H9 (cell line): Measurements from ENCODE around the gene NRXN3. TPM values are rescaled to one million over a fixed set of nuclear protein-coding genes. Genes with fewer than 3 reads are reported as not detected.

ENCODE experiments used
- DNase-seq: peaks from one replicate; pipeline ENCODE4 v3.0.0-alpha.2; 2017
- H2AFZ ChIP-seq: one replicate; pipeline ENCODE4 v1.6.1; 2013; ENCODE audit warnings: mild to moderate bottlenecking, low read length, control low read depth, moderate library complexity
- H2AK5ac ChIP-seq: 2 replicates; pipeline ENCODE4 v1.6.1; 2013; ENCODE audit warnings: low read length, control low read depth, mixed read lengths; ENCODE audit not compliant: insufficient read length
- H2BK120ac ChIP-seq: one replicate; pipeline ENCODE4 v1.6.1; 2013; ENCODE audit warnings: low read depth, mild to moderate bottlenecking, low read length, control low read depth, inconsistent platforms; ENCODE audit not compliant: poor library complexity, severe bottlenecking
- H2BK12ac ChIP-seq: 2 replicates; pipeline ENCODE4 v1.6.1; 2013; ENCODE audit warnings: low read length, control low read depth, mixed read lengths, low read depth; ENCODE audit not compliant: insufficient read length
- H2BK15ac ChIP-seq: 2 replicates; pipeline ENCODE4 v1.6.1; 2013; ENCODE audit warnings: low read depth, low read length, control low read depth
- H2BK20ac ChIP-seq: one replicate; pipeline ENCODE4 v1.6.1; 2013; ENCODE audit warnings: low read depth, mild to moderate bottlenecking, low read length, control low read depth, inconsistent platforms; ENCODE audit not compliant: poor library complexity, severe bottlenecking
- H2BK5ac ChIP-seq: 2 replicates; pipeline ENCODE4 v1.6.1; 2013; ENCODE audit warnings: low read length, control low read depth, mixed read lengths; ENCODE audit not compliant: insufficient read length
- H3K14ac ChIP-seq: 2 replicates; pipeline ENCODE4 v1.6.1; 2013; ENCODE audit warnings: low read length, control low read depth; ENCODE audit not compliant: insufficient read depth
- H3K18ac ChIP-seq: 2 replicates; pipeline ENCODE4 v1.6.1; 2013; ENCODE audit warnings: low read depth, mild to moderate bottlenecking, mixed read lengths, low read length, control low read depth; ENCODE audit not compliant: insufficient read length
- H3K23ac ChIP-seq: 2 replicates; pipeline ENCODE4 v1.6.1; 2013; ENCODE audit warnings: low read length, control low read depth, mixed read lengths, low read depth; ENCODE audit not compliant: insufficient read length
- H3K23me2 ChIP-seq: 2 replicates; pipeline ENCODE4 v1.6.1; 2013; ENCODE audit warnings: low read depth, mild to moderate bottlenecking, mixed read lengths, low read length, control low read depth; ENCODE audit not compliant: insufficient read length, poor library complexity, severe bottlenecking
- H3K27ac ChIP-seq: 2 replicates; pipeline ENCODE4 v1.5.1; 2013; ENCODE audit warnings: low read length, control low read depth, mixed read lengths, low read depth; ENCODE audit not compliant: insufficient read length
- H3K27me3 ChIP-seq: 2 replicates; pipeline ENCODE4 v1.6.1; 2013; ENCODE audit warnings: low read length, control low read depth, inconsistent platforms; ENCODE audit not compliant: insufficient read depth
- H3K4ac ChIP-seq: 2 replicates; pipeline ENCODE4 v1.6.1; 2013; ENCODE audit warnings: low read depth, mild to moderate bottlenecking, control low read depth, inconsistent platforms, low read length, moderate library complexity
- H3K4me1 ChIP-seq: 2 replicates; pipeline ENCODE4 v1.6.1; 2013; ENCODE audit warnings: low read length, control low read depth, inconsistent platforms; ENCODE audit not compliant: insufficient read depth
- H3K4me2 ChIP-seq: 2 replicates; pipeline ENCODE4 v1.6.1; 2013; ENCODE audit warnings: low read length, control low read depth, mixed read lengths; ENCODE audit not compliant: insufficient read length, insufficient read depth
- H3K56ac ChIP-seq: 2 replicates; pipeline ENCODE4 v1.6.1; 2013; ENCODE audit warnings: low read depth, mild to moderate bottlenecking, mixed read lengths, low read length, control low read depth; ENCODE audit not compliant: insufficient read length
- H3K79me1 ChIP-seq: 2 replicates; pipeline ENCODE4 v1.6.1; 2013; ENCODE audit warnings: low read depth, mild to moderate bottlenecking, moderate library complexity, low read length, control low read depth, inconsistent platforms; ENCODE audit not compliant: insufficient read depth, poor library complexity, severe bottlenecking
- H3K79me2 ChIP-seq: 2 replicates; pipeline ENCODE4 v1.6.1; 2013; ENCODE audit warnings: low read length, control low read depth, inconsistent platforms; ENCODE audit not compliant: insufficient read depth
- H3K9ac ChIP-seq: 2 replicates; pipeline ENCODE4 v1.6.1; 2013; ENCODE audit warnings: low read length, control low read depth, mixed read lengths; ENCODE audit not compliant: insufficient read length; ENCODE audit errors: extremely low read depth
- H3K9me3 ChIP-seq: one replicate; pipeline ENCODE4 v1.6.1; 2013; ENCODE audit warnings: low read depth, low read length, inconsistent platforms; ENCODE audit not compliant: control insufficient read depth
- H3T11ph ChIP-seq: one replicate; pipeline ENCODE4 v1.6.1; 2013; ENCODE audit warnings: mild to moderate bottlenecking, low read length, control low read depth, inconsistent platforms
- H4K20me1 ChIP-seq: one replicate; pipeline ENCODE4 v1.6.1; 2013; ENCODE audit not compliant: control insufficient read depth, insufficient read length, insufficient read depth
- H4K5ac ChIP-seq: 2 replicates; pipeline ENCODE4 v1.6.1; 2013; ENCODE audit warnings: low read depth, mild to moderate bottlenecking, mixed read lengths, low read length, control low read depth; ENCODE audit not compliant: insufficient read length
- H4K8ac ChIP-seq: replicated peaks from 2 replicates; pipeline ENCODE4 v1.6.1; 2013; ENCODE audit warnings: low read length, control low read depth, mixed read lengths, low read depth; ENCODE audit not compliant: insufficient read length
- H4K91ac ChIP-seq: 2 replicates; pipeline ENCODE4 v1.6.1; 2013; ENCODE audit warnings: low read depth, mild to moderate bottlenecking, moderate library complexity, mixed read lengths, low read length, control low read depth; ENCODE audit not compliant: insufficient read length
- H3K27ac Mint-ChIP-seq, 3 experiments: 2 replicates in 2 of 3; 3 replicates in 1 of 3; pipeline ENCODE4 v1.8.0; 2020 to 2021; ENCODE audit warnings: mixed read lengths in 3 of 3, mild to moderate bottlenecking in 1 of 3, moderate library complexity in 1 of 3
- H3K27me3 Mint-ChIP-seq: 2 replicates; pipeline ENCODE4 v1.8.0; 2021; ENCODE audit warnings: low read depth, mild to moderate bottlenecking, moderate library complexity, mixed read lengths
- H3K36me3 Mint-ChIP-seq, 3 experiments: 2 replicates in 2 of 3; 3 replicates in 1 of 3; pipeline ENCODE4 v1.8.0; 2020 to 2021; ENCODE audit warnings: low read depth in 3 of 3, mixed read lengths in 3 of 3; ENCODE audit not compliant: insufficient read depth in 1 of 3
- H3K4me1 Mint-ChIP-seq, 2 experiments: 2 replicates each; pipeline ENCODE4 v1.8.0; 2020; ENCODE audit warnings: mixed read lengths in 2 of 2
- H3K4me3 Mint-ChIP-seq, 2 experiments: 2 replicates in 1 of 2; 3 replicates in 1 of 2; pipeline ENCODE4 v1.8.0; 2020 to 2021; ENCODE audit warnings: mild to moderate bottlenecking in 2 of 2, mixed read lengths in 2 of 2, moderate library complexity in 1 of 2
- H3K9me3 Mint-ChIP-seq, 2 experiments: 2 replicates in 1 of 2; 3 replicates in 1 of 2; pipeline ENCODE4 v1.8.0; 2020; ENCODE audit warnings: mild to moderate bottlenecking in 2 of 2, mixed read lengths in 2 of 2, moderate library complexity in 1 of 2
- WGBS: extraction: QIAGEN DNeasy Blood & Tissue Kit; methylation state at CpG from one replicate; pipeline ENCODE4 v1.1.7; 2013; ENCODE audit warnings: missing lambda C conversion rate, low lambda C conversion rate, mixed read lengths; ENCODE audit not compliant: insufficient read length; ENCODE audit errors: extremely low coverage; 5-methylcytosine and 5-hydroxymethylcytosine counted together
- total RNA-seq: library from RNA; stranded (reverse); gene quantifications from 2 replicates; pipeline ENCODE4 v1.2.1, GENCODE V29; 2021
- TF ChIP-seq, protein P1 (sequence below): fragments of 200-600 bp; sonication (generic); conservative IDR thresholded peaks from 3 replicates; pipeline ENCODE4 v1.8.0; 2021; ENCODE audit warnings: antibody characterized with exemption, mild to moderate bottlenecking

The NRXN3 gene
- total RNA-seq, 1 experiment from 2014 or later: 1.8 TPM

DNA sequence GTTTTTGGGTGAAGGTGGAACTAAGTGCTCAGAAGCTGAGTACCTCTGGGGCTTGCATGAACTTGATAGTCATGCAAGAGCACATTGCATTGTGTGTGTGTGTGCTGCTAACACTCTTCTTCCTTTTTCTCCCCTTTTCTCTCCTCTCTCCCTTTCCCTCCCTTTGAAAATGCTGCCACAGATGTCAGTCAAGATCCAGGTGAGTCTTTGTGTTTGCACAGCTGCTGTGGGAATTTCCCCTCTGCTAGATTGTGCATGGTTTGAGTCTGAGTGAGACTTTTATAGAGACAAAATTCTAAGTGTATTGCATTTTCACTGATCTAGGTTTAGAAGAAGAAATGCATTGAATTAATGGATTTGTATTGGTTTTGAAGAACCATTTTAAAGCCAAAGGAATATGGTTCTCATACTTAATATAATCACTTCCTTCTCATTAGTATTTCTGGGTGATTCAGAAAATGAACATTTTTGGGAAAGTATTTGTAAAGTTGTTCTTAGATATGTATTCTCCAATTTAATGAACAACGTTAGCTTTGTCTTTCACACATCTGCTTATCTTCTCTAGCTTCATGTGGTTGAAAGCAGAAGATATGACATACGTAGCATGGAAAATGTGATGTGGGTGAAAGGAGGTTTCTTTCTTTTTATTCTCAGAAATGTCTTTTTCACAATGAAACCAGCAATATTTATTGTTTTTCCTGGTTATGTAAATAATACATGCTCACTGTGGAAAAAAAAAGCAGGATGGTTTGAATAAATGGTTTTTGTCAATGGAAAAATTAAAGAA, 108.5 kb downstream of the NRXN3 start:
- no peak overlapping the region for H3K27ac ChIP-seq
- H3K4ac ChIP-seq: no peak overlapping the region
- no peak overlapping the region for H2BK5ac ChIP-seq
- Mint-ChIP-seq H3K27me3 (peaks cover 2% of the 10 kb centered on the region; the same call in 1 of the 2 replicates), H3K36me3 (peaks cover 0 to 11% (median 0%) of the 10 kb centered on the region in 3 experiments; a peak in 2 of 7 replicates), H3K9me3 (peaks cover 0 to 5% of the 10 kb centered on the region in 2 experiments; a peak in 1 of 5 replicates), H3K27ac (no peak overlapping the region; a peak in 1 of 7 replicates), H3K4me1 (peaks cover 9% of the 10 kb centered on the region in 2 experiments), H3K4me3 (no peak overlapping the region)
- no peak overlapping the region for H4K5ac ChIP-seq
- no peak overlapping the region for H3K18ac ChIP-seq
- H3K9me3 ChIP-seq: no peaks in the 10 kb centered on the region
- H3K56ac ChIP-seq: no peak overlapping the region
- no peak overlapping the region for H3K9ac ChIP-seq
- no peak overlapping the region for H2BK15ac ChIP-seq
- no peak for DNase-seq
- H2BK20ac ChIP-seq: no peak overlapping the region
- H3K79me2 ChIP-seq: no peaks in the 10 kb centered on the region
- no peak overlapping the region for H2AK5ac ChIP-seq
- H4K8ac ChIP-seq: no peak overlapping the region
- no peak overlapping the region for H3T11ph ChIP-seq
- no peak overlapping the region for H3K4me2 ChIP-seq
- H3K14ac ChIP-seq: no peak overlapping the region
- TF ChIP-seq, protein P1, sequence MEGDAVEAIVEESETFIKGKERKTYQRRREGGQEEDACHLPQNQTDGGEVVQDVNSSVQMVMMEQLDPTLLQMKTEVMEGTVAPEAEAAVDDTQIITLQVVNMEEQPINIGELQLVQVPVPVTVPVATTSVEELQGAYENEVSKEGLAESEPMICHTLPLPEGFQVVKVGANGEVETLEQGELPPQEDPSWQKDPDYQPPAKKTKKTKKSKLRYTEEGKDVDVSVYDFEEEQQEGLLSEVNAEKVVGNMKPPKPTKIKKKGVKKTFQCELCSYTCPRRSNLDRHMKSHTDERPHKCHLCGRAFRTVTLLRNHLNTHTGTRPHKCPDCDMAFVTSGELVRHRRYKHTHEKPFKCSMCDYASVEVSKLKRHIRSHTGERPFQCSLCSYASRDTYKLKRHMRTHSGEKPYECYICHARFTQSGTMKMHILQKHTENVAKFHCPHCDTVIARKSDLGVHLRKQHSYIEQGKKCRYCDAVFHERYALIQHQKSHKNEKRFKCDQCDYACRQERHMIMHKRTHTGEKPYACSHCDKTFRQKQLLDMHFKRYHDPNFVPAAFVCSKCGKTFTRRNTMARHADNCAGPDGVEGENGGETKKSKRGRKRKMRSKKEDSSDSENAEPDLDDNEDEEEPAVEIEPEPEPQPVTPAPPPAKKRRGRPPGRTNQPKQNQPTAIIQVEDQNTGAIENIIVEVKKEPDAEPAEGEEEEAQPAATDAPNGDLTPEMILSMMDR: no peak
- no peaks in the 10 kb centered on the region for H3K4me1 ChIP-seq
- H4K20me1 ChIP-seq: no peaks in the 10 kb centered on the region
- no peaks in the 10 kb centered on the region for H3K27me3 ChIP-seq
- H2AFZ ChIP-seq: no peak overlapping the region
- H2BK12ac ChIP-seq: no peak overlapping the region
- no peak overlapping the region for H3K23ac ChIP-seq
- no peaks in the 10 kb centered on the region for H3K79me1 ChIP-seq
- no CpG with 5 or more reads among the region's 2 CpGs for WGBS
- H4K91ac ChIP-seq: no peak overlapping the region
- no peaks in the 10 kb centered on the region for H3K23me2 ChIP-seq
- H2BK120ac ChIP-seq: no peak overlapping the region
